AG09309 (cell line): Measurements from ENCODE around the gene HLA-DPA1.

Experiments
- DNase-seq: peaks from one replicate; pipeline ENCODE4 v3.0.0-alpha.2; 2010; ENCODE audit warnings: low read depth
- H3K4me3 ChIP-seq: 2 replicates; pipeline ENCODE4 v1.5.1; 2011; ENCODE audit warnings: mild to moderate bottlenecking, low read depth, low read length, moderate library complexity; ENCODE audit not compliant: control insufficient read depth
- CTCF ChIP-seq: IDR thresholded peaks from 2 replicates; pipeline ENCODE4 v1.5.1; 2011; ENCODE audit warnings: mild to moderate bottlenecking, low read depth, low read length, inconsistent platforms; ENCODE audit not compliant: insufficient read depth, control insufficient read depth; ENCODE audit errors: missing control alignments

Gene HLA-DPA1

GRCh38 chr6:33073431-33073871 lies at the start of gene HLA-DPA1:
HLA-DPA1 (minus strand) TSS chr6:33073649.
- no peak for TF ChIP-seq CTCF
- DNase-seq, result no peak
- H3K4me3 ChIP-seq, result no peak within 1 kb of the TSS

- DNase-seq, result no peak
- H3K4me3 ChIP-seq, result no peak overlapping the region
- TF ChIP-seq CTCF, result no peak
Observed at GRCh38 chr6:33123181-33123580, 49.7 kb upstream of the HLA-DPA1 start.

- H3K4me3 ChIP-seq, result no peak overlapping the region
- DNase-seq, result no peak
- TF ChIP-seq CTCF, result no peak
Observed at GRCh38 chr6:33120001-33120400, 46.6 kb upstream of the HLA-DPA1 start.

- H3K4me3 ChIP-seq, result no peak overlapping the region
- TF ChIP-seq CTCF, result peak; percentile 55
- DNase-seq, result peak; percentile 7
Observed at GRCh38 chr6:33118525-33119123, 45.2 kb upstream of the HLA-DPA1 start.

GRCh38 chr6:33117811-33118277 lies 44.4 kb upstream of the HLA-DPA1 start:
- no peak for TF ChIP-seq CTCF
- DNase-seq, result no peak
- H3K4me3 ChIP-seq, result no peak overlapping the region

- TF ChIP-seq CTCF, result no peak
- H3K4me3 ChIP-seq, result no peak overlapping the region
- DNase-seq, result no peak
Observed at GRCh38 chr6:33116841-33117711, 43.6 kb upstream of the HLA-DPA1 start.
